LNCaP clone FGC (cell line): ENCODE results near the gene PDGFC.

Experiments used
- DNase-seq: peaks from one replicate; pipeline ENCODE4 v3.0.0-alpha.2; 2011; ENCODE audit warnings: low read depth
- H3K4me3 ChIP-seq: 2 replicates; pipeline ENCODE4 v1.5.1; 2011; ENCODE audit warnings: mild to moderate bottlenecking, low read depth, low read length, control low read depth
- CTCF ChIP-seq: IDR thresholded peaks from 2 replicates; pipeline ENCODE4 v1.5.1; 2012; ENCODE audit warnings: mild to moderate bottlenecking; ENCODE audit not compliant: control insufficient read depth, insufficient read depth; ENCODE audit errors: extremely low read depth

PDGFC gene

GRCh38 chr4:157012296-157012695 is 40.7 kb upstream of the PDGFC start:
- TF ChIP-seq CTCF = no peak
- H3K4me3 ChIP-seq = no peak overlapping the region
- DNase-seq = no peak

- no peak for DNase-seq
- no peak for TF ChIP-seq CTCF
- H3K4me3 ChIP-seq = no peak overlapping the region
Measured at GRCh38 chr4:157010630-157011029, 39.0 kb upstream of the PDGFC start.

GRCh38 chr4:157005831-157006230 is 34.2 kb upstream of the PDGFC start:
- TF ChIP-seq CTCF = no peak
- no peak for DNase-seq
- no peak overlapping the region for H3K4me3 ChIP-seq

GRCh38 chr4:157005193-157005592 is 33.6 kb upstream of the PDGFC start:
- no peak overlapping the region for H3K4me3 ChIP-seq
- DNase-seq = no peak
- no peak for TF ChIP-seq CTCF

- TF ChIP-seq CTCF = no peak
- H3K4me3 ChIP-seq = no peak overlapping the region
- DNase-seq = peak; percentile 51
Measured at GRCh38 chr4:157004279-157005161, 32.9 kb upstream of the PDGFC start.

- TF ChIP-seq CTCF = no peak
- DNase-seq = no peak
- H3K4me3 ChIP-seq = no peak overlapping the region
Measured at GRCh38 chr4:156999175-156999517, 27.5 kb upstream of the PDGFC start.
